ENCODE results near the gene MAPK8. TPM values are rescaled to one million over a fixed set of nuclear protein-coding genes. Genes with fewer than 3 reads are reported as not detected.

MAPK8 gene
- total RNA-seq, 1 experiment from 2014 or later = 47.2 TPM

- no peaks in the 10 kb centered on the region for H3K9me3 ChIP-seq
- H3K4me3 ChIP-seq = no peak overlapping the region
- H3K27me3 ChIP-seq = no peaks in the 10 kb centered on the region
- no peak for DNase-seq
- H3K36me3 ChIP-seq = no peaks in the 10 kb centered on the region
Measured at GRCh38 chr10:48389272-48389671, 82.8 kb downstream of the MAPK8 start.

- H3K4me3 ChIP-seq = no peak overlapping the region
- H3K27me3 ChIP-seq = no peaks in the 10 kb centered on the region
- DNase-seq = no peak
- no peaks in the 10 kb centered on the region for H3K36me3 ChIP-seq
- H3K9me3 ChIP-seq = no peaks in the 10 kb centered on the region
Measured at GRCh38 chr10:48389846-48390557, 83.5 kb downstream of the MAPK8 start.

GRCh38 chr10:48390558-48390871 lies 84.0 kb downstream of the MAPK8 start:
- DNase-seq = no peak
- no peak overlapping the region for H3K4me3 ChIP-seq
- no peaks in the 10 kb centered on the region for H3K9me3 ChIP-seq
- no peaks in the 10 kb centered on the region for H3K27me3 ChIP-seq
- H3K36me3 ChIP-seq = no peaks in the 10 kb centered on the region

- DNase-seq = no peak
Measured at GRCh38 chr10:48390933-48391845, 84.7 kb downstream of the MAPK8 start.

GRCh38 chr10:48391994-48392393 lies 85.5 kb downstream of the MAPK8 start:
- no peaks in the 10 kb centered on the region for H3K36me3 ChIP-seq
- H3K9me3 ChIP-seq = no peaks in the 10 kb centered on the region

More at GRCh38 chr10:48390933-48391845, 84.7 kb downstream of the MAPK8 start:
- H3K4me3 ChIP-seq = no peak overlapping the region
- no peaks in the 10 kb centered on the region for H3K27me3 ChIP-seq
- H3K9me3 ChIP-seq = no peaks in the 10 kb centered on the region
- H3K36me3 ChIP-seq = no peaks in the 10 kb centered on the region

GRCh38 chr10:48398261-48398660 lies 91.8 kb downstream of the MAPK8 start:
- no peaks in the 10 kb centered on the region for H3K27me3 ChIP-seq
- no peaks in the 10 kb centered on the region for H3K9me3 ChIP-seq
- no peak for DNase-seq
- no peak overlapping the region for H3K4me3 ChIP-seq
- no peaks in the 10 kb centered on the region for H3K36me3 ChIP-seq

More at GRCh38 chr10:48391994-48392393, 85.5 kb downstream of the MAPK8 start:
- no peak for DNase-seq
- Histone ChIP-seq H3K27me3 (no peaks in the 10 kb centered on the region), H3K4me3 (no peak overlapping the region)

GRCh38 chr10:48399056-48399541 lies 92.6 kb downstream of the MAPK8 start:
- H3K36me3 ChIP-seq = no peaks in the 10 kb centered on the region
- no peaks in the 10 kb centered on the region for H3K9me3 ChIP-seq
- no peak for DNase-seq
- no peak overlapping the region for H3K4me3 ChIP-seq
- H3K27me3 ChIP-seq = no peaks in the 10 kb centered on the region

GRCh38 chr10:48399551-48399950 lies 93.1 kb downstream of the MAPK8 start:
- H3K36me3 ChIP-seq = no peaks in the 10 kb centered on the region; the same call in 1 of the 2 replicates
- no peaks in the 10 kb centered on the region for H3K9me3 ChIP-seq
- no peaks in the 10 kb centered on the region for H3K27me3 ChIP-seq
- H3K4me3 ChIP-seq = no peak overlapping the region
- DNase-seq = no peak

- no peak for DNase-seq
- no peaks in the 10 kb centered on the region; the same call in 1 of the 2 replicates for H3K36me3 ChIP-seq
- H3K9me3 ChIP-seq = no peaks in the 10 kb centered on the region
- H3K4me3 ChIP-seq = no peak overlapping the region
- no peaks in the 10 kb centered on the region for H3K27me3 ChIP-seq
Measured at GRCh38 chr10:48400129-48400849, 93.8 kb downstream of the MAPK8 start.

- H3K36me3 ChIP-seq = no peaks in the 10 kb centered on the region; the same call in none of the 2 replicates
- DNase-seq = no peak
- H3K9me3 ChIP-seq = no peaks in the 10 kb centered on the region; the same call in 1 of the 2 replicates
- H3K4me3 ChIP-seq = no peak overlapping the region
- no peaks in the 10 kb centered on the region for H3K27me3 ChIP-seq
Measured at GRCh38 chr10:48400850-48401220, 94.4 kb downstream of the MAPK8 start.

- no peak for DNase-seq
- Histone ChIP-seq H3K27me3 (no peaks in the 10 kb centered on the region), H3K9me3 (no peaks in the 10 kb centered on the region; the same call in 1 of the 2 replicates), H3K4me3 (no peak overlapping the region), H3K36me3 (peaks cover 7% of the 10 kb centered on the region)
Measured at GRCh38 chr10:48404646-48405045, 98.2 kb downstream of the MAPK8 start.

- Histone ChIP-seq H3K36me3 (peaks cover 21% of the 10 kb centered on the region), H3K4me3 (no peak overlapping the region), H3K27me3 (no peaks in the 10 kb centered on the region), H3K9me3 (peaks cover 3% of the 10 kb centered on the region)
- no peak for DNase-seq
Measured at GRCh38 chr10:48406204-48406603, 99.7 kb downstream of the MAPK8 start.

GRCh38 chr10:48406658-48407057 lies 100.2 kb downstream of the MAPK8 start:
- H3K36me3 ChIP-seq = peaks cover 24% of the 10 kb centered on the region

GRCh38 chr10:48410503-48410902 lies 104.0 kb downstream of the MAPK8 start:
- H3K36me3 ChIP-seq = peaks cover 50% of the 10 kb centered on the region
- H3K4me3 ChIP-seq = no peak overlapping the region
- DNase-seq = no peak
- no peaks in the 10 kb centered on the region for H3K27me3 ChIP-seq
- H3K9me3 ChIP-seq = peaks cover 19% of the 10 kb centered on the region

More at GRCh38 chr10:48406658-48407057, 100.2 kb downstream of the MAPK8 start:
- Histone ChIP-seq H3K27me3 (no peaks in the 10 kb centered on the region), H3K9me3 (peaks cover 3% of the 10 kb centered on the region), H3K4me3 (no peak overlapping the region)
- DNase-seq = no peak

GRCh38 chr10:48411510-48411909 lies 105.0 kb downstream of the MAPK8 start:
- peaks cover 51% of the 10 kb centered on the region for H3K36me3 ChIP-seq
- no peaks in the 10 kb centered on the region for H3K27me3 ChIP-seq
- H3K4me3 ChIP-seq = no peak overlapping the region
- DNase-seq = no peak
- peaks cover 19% of the 10 kb centered on the region for H3K9me3 ChIP-seq

- no peak for DNase-seq
- Histone ChIP-seq H3K4me3 (no peak overlapping the region), H3K36me3 (peaks cover 51% of the 10 kb centered on the region), H3K27me3 (no peaks in the 10 kb centered on the region), H3K9me3 (peaks cover 19% of the 10 kb centered on the region)
Measured at GRCh38 chr10:48412081-48412480, 105.6 kb downstream of the MAPK8 start.

GRCh38 chr10:48412933-48413332 lies 106.5 kb downstream of the MAPK8 start:
- peaks cover 51% of the 10 kb centered on the region for H3K36me3 ChIP-seq

More at GRCh38 chr10:48412933-48413332, 106.5 kb downstream of the MAPK8 start:
- no peak overlapping the region for H3K4me3 ChIP-seq
- H3K27me3 ChIP-seq = no peaks in the 10 kb centered on the region
- no peak for DNase-seq
- peaks cover 19% of the 10 kb centered on the region for H3K9me3 ChIP-seq

Measured in MG63 (cell line).